HT-29 (cell line): ENCODE measurements around the gene EIF3K. TPM values are rescaled to one million over a fixed set of nuclear protein-coding genes. Genes with fewer than 3 reads are reported as not detected.
A peak's percentile ranks its signal among the peaks of the same experiment; 100 is the strongest.

Experiments used
- DNase-seq: peaks from one replicate; pipeline ENCODE4 v3.0.0-alpha.2; 2015; ENCODE audit warnings: low spot score
- total RNA-seq: library from RNA; depleted of rRNA; stranded (reverse); fragments of >200 nt; shearing (Covaris generic); gene quantifications from 2 replicates; pipeline ENCODE4 v1.2.3, GENCODE V29; 2014

Gene EIF3K
- total RNA-seq, 1 experiment from 2014 or later: 724 TPM

- DNase-seq: peak; percentile 88
Observed at GRCh38 chr19:38649305-38650171, 30.6 kb downstream of the EIF3K start.

GRCh38 chr19:38650172-38650775, 31.3 kb downstream of the EIF3K start:
- DNase-seq: peak; percentile 82

- DNase-seq: peak; percentile 55
Observed at GRCh38 chr19:38650911-38651584, 32.1 kb downstream of the EIF3K start.

- DNase-seq: peak; percentile 79
Observed at GRCh38 chr19:38653028-38653571, 34.1 kb downstream of the EIF3K start.

GRCh38 chr19:38654628-38655055, 35.7 kb downstream of the EIF3K start:
- DNase-seq: peak; percentile 40

- no peak for DNase-seq
Observed at GRCh38 chr19:38655148-38655824, 36.3 kb downstream of the EIF3K start.

- DNase-seq: peak; percentile 57
Observed at GRCh38 chr19:38656171-38656981, 37.4 kb downstream of the EIF3K start.

- peak; percentile 82 for DNase-seq
Observed at GRCh38 chr19:38657633-38658222, 38.7 kb downstream of the EIF3K start.

- peak; percentile 99 for DNase-seq
Observed at GRCh38 chr19:38658462-38659306, 39.7 kb downstream of the EIF3K start.

GRCh38 chr19:38660724-38661123, 41.7 kb downstream of the EIF3K start:
- no peak for DNase-seq

GRCh38 chr19:38661136-38661535, 42.1 kb downstream of the EIF3K start:
- DNase-seq: peak; percentile 79

- DNase-seq: peak; percentile 100
Observed at GRCh38 chr19:38661996-38662395, 43.0 kb downstream of the EIF3K start.

- DNase-seq: no peak
Observed at GRCh38 chr19:38662537-38663155, 43.7 kb downstream of the EIF3K start.

- DNase-seq: no peak
Observed at GRCh38 chr19:38663156-38663651, 44.2 kb downstream of the EIF3K start.

GRCh38 chr19:38663957-38664502, 45.0 kb downstream of the EIF3K start:
- no peak for DNase-seq

- DNase-seq: peak; percentile 56
Observed at GRCh38 chr19:38664503-38665211, 45.7 kb downstream of the EIF3K start.

GRCh38 chr19:38665219-38665931, 46.4 kb downstream of the EIF3K start:
- DNase-seq: no peak
